Posterior cingulate gyrus (tissue), 11 donors: ENCODE data around the gene DAB2IP.
A peak's percentile ranks its signal among the peaks of the same experiment; 100 is the strongest.

Experiments used
- DNase-seq, 10 donors: peaks; one replicate each; pipeline versions ENCODE4 v3.0.0 to v3.0.0-alpha.2; 2020 to 2021; ENCODE audit warnings: mixed read lengths in 3 of 10
- intact Hi-C: fragments of 100-400 bp; cut with DNase I; formaldehyde crosslinking; loops from one replicate; pipeline ENCODE4 v1.15.1; 2023

DAB2IP gene

DNA sequence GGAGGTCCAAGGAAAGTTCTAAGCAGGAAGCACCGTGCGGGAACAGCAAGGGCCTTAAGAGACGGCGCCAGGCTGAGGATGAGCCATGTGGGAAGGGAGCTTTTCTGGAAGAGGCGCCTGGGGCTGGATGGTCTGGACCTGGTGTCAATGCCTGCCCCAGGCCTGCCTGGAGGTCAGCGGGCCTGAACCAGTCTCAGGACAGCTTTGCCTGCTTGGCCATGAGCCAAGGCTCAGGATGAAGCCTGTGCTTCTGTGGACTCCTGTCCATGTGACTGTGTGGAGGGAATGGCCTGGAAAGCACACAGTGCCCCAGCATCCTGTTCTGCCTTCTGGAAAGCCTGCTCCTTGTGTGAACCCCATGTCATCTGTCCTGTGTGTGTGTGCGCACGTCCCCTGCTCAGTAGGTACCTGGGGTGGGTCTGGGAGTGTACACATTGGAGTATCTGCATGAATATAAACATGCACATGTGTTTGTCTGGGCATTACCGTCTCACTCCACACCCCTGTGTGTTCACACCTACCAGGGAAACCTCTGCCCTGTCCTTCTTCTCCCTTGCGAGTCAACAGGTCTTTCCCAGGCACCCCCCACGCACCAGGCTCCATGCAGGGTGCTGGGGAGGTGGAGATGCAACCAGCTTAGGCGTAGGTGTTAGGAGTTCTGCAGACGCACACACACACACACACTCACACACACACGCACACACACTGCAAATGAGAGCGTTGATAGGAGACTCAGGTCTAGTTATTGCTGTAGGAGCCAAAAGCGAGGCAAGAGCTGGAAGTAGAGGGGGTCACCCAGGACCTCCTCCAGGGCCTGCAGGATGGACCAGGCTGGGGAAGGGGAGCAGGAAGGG, 24.8 kb downstream of the DAB2IP start:
- intact Hi-C loops, result no loop called here
- peak in 6 of 10 donors; percentile 42 to 93 (median 70) for DNase-seq

DNA sequence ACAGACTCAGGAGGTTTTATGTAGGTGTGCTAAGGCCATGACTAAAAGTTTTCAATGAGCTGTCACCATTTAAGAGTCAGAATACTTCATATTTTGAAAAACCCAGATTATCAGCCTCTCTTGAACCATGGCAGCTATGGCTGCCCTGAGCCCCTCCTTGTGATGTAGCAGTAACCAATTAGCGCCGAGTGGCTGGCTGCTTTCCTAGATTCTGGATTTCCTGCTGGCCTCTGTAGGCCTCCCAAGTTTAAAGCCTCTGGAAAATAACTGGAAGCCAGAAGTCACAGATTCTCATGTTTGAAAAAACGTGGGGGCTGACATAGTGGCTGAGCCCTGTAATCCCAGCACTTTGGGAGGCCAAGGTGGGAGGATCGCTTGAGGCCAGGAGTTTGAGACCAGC, 25.5 kb downstream of the DAB2IP start:
- intact Hi-C loops, result no loop called here
- DNase-seq, result peak in 2 of 10 donors; percentile 54 to 79

GRCh38 chr9:121678501-121679022, 27.1 kb downstream of the DAB2IP start:
- intact Hi-C loops, result no loop called here
- peak in 2 of 10 donors; percentile 61 to 70 for DNase-seq

DNA sequence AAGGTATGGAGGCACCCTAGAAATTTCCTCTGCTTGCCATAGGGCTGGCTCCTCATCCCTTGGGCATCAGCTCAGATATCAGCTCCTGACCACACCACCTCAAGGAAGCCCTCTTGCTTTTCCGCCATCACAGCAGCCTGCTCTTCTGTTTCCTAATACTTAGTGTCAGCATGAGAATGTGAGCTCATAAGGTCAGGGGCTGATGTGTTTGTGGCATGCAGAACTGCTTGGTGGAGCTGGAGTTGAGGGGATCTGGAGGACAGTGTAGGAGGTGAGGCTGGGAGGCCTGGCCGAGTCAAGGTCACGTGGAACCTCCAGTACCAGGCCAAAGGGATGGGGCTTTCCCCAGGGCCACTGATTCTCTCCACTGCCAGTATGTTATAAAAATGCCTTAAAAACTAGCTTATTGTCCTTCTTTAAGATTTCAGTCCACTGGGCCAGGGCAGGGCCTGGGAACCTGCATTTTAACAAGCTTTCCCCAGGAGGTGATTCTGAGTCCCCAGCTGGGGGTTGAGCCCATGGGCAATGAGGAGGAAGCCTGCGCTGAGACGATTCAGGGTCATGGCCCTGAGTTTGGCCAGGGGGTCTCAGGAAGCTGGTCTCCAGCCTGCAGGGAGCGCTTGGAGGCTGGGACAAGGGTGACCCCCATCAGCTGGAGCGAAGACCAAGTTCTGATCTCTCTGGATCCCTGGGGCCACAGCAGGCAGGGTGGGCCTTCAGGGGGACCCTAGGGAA, 28.6 kb downstream of the DAB2IP start:
- peak in 3 of 10 donors; percentile 39 to 61 (median 59) for DNase-seq
- intact Hi-C loops, result loop anchor here (5.0 kb wide), 1 partner anchor 38 kb away; no protein-coding TSS in a partner anchor

- DNase-seq, result peak in 2 of 10 donors; percentile 30 to 39
- intact Hi-C loops, result loop anchor here (5.0 kb wide), 1 partner anchor 39 kb away; no protein-coding TSS in a partner anchor
Observed at GRCh38 chr9:121681404-121681803, 30.0 kb downstream of the DAB2IP start.

- DNase-seq, result peak in 1 of 10 donors; percentile 8
- intact Hi-C loops, result loop anchor here (5.0 kb wide), 1 partner anchor 40 kb away; no protein-coding TSS in a partner anchor
Observed at GRCh38 chr9:121682201-121682600, 30.8 kb downstream of the DAB2IP start.

DNA sequence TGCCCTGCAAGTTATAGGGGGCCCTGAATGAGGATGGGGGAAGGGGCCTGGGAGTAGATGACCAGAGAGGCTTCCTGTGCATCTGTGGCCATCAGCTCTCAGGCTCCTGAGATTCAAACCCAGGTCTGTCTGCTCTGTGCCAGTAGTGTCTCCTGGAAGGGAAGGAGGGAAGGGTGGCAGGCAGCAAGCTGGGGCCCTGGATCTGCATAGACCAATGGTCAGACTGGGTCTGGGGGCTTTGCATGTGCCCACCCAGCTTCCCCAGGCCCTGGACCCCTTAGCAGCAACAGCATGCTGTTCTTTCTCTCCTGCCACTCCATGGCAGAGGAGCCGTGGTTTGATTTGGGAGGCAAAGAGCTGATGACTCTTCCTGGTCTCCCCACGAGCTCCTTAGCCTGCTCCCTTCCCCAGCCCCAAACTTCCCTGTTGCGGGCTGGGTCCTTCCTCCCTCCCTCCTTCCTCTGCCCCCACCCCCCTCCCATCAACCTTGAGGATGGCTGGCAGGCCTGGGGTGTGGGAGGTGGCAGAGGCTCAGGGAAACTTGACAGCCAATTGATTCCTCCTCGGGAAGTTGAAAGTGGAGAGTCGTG, 31.6 kb downstream of the DAB2IP start:
- intact Hi-C loops, result loop anchor here (5.0 kb wide), 1 partner anchor 41 kb away; no protein-coding TSS in a partner anchor
- peak in 2 of 10 donors; percentile 43 to 65 for DNase-seq

DNA sequence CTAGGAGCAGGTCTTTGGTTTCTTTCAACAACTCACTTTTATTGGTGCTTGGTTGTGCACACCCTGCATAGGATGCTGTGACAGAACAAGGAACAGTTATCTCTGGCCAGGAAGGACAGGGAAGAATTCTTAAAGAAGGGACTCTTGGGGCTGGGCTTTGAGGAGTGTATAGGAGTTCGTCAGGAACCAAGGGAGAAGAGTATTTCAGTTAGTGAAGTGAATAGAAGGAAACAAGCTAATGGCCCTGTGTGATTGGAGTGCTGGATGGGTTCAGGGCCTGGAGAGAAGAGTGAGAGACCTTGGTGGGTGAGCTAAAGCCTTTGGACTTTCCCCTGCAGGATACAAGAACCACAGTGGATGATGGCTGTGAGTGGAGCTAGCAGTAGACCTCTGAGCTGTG, 32.2 kb downstream of the DAB2IP start:
- intact Hi-C loops, result loop anchor here (5.0 kb wide), 1 partner anchor 41 kb away; no protein-coding TSS in a partner anchor
- DNase-seq, result peak in 1 of 10 donors; percentile 1

- peak in 6 of 10 donors; percentile 41 to 92 (median 72) for DNase-seq
- intact Hi-C loops, result loop anchor here (5.0 kb wide), 2 partner anchors 42 to 132 kb away; no protein-coding TSS in a partner anchor
Observed at GRCh38 chr9:121684381-121685145, 33.1 kb downstream of the DAB2IP start.

DNA sequence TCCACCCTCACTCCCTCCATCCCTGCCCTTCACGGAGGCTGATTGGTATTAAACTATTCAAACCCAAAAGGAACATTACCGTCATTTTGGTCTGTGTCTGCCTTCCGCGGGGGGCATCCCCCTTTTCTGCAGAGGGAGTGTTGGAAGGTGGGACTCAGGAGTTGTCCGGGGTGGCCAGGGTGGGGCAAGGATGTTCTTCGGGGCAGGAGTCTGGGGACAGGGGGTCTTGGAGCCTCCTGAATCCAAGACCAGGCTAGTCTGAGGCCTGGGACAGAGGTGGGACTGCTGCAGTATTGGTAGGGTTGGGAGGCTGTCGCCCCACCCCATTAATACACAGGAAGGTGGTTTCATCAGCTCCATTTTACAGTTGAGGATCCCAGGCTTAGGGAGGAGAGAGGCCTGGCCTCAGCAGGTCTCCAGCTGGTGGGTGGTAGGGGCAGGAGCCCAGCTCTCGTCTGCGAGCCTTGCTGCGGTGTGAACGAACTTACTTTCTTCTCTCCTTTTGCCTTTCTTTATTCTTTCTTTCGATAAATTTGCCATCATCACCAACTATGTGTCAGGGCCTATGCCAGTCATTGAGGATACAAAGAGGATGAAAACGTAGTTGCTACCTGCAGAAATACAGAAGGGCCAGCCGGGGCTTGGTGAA, 33.8 kb downstream of the DAB2IP start:
- peak in 2 of 10 donors; percentile 20 to 34 for DNase-seq
- intact Hi-C loops, result loop anchor here (5.0 kb wide), 1 partner anchor 133 kb away; no protein-coding TSS in a partner anchor

DNA sequence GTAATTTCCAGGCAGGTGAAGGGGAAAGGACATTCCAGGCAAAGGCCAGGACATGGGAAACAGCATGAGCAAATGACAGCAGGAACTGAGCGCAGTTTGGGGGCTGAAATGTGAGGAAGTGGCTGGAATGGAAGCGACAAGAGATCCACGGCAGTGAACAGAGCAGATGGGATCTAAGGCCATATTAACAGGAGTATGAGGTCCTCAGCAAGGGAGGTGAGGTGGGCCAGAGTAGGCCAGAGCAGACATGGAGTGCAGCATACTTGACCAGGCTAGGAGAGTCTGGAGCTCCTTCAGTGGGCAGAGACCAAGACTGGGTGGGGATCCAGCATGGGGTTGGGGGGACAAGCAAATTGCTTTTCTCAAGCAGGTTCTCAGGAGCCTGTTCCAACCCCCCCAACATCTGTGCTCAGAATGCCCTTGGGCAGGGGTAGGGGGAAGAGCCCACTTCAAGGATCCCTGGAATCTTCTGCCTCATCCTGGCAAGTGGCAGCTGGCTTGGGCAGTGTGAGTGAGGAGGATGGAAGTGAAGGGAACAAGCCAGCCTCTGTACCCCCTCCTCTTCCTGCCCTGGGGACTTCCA, 34.5 kb downstream of the DAB2IP start:
- intact Hi-C loops, result loop anchor here (5.0 kb wide), 1 partner anchor 134 kb away; no protein-coding TSS in a partner anchor
- peak in 2 of 10 donors; percentile 19 to 27 for DNase-seq

DNA sequence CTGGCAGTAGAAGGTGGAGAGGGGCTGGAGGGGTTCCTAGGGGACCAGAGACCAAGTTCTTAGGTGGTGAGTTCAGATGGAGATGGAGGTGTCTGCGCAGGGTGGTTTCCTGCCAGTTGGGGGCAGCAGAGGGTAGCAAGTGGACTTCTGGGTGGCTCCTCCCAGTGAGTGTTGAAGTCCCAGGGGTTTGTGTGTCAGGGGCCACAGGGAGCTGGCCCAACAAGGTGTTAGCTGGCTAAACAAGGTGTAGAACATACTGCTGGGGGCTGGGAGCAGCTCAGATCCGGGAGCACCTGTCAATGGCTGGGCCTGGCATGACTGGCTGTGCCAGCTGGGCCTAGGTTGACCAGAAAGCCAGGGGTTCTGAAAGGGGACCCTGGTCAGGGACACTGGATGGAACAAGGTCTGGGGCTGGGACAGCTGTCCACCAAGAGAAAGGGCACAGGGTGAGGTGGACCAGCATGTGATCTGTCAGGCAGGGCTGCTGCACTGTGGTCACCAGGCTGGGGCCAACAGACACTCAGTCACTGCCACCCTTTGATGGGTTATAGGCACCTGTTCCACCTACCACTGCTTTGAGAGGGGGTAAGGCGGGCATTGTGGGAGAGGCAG, 35.6 kb downstream of the DAB2IP start:
- intact Hi-C loops, result loop anchor here (1.0 to 5.0 kb wide), 2 partner anchors 135 to 304 kb away; no protein-coding TSS in a partner anchor
- DNase-seq, result peak; percentile 61 to 96 (median 83)

DNA sequence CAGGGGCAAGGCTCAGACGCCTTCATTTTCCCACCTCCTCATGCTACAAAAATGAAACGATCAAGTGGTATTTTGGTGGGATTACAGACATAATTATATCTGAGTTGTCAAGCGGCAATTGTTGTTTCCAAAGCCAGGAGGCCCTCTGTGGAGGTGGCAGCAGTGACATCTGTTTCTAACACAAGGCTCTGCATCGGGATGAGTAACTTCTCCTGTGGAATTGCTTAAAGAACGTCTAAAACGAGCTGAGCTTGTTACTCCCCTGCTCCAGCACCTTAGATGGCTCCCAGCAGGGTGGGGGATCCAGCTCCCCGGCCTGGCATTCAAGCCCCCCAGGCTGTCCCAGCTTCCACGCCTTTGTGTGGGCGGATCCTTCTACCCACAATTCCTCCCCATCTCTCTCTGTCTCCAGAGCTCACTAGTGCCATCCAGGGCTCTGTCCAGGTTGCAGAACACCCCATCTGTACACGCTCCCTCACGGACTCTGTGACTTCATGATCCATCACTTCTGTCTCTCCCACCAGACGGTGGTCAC, 36.8 kb downstream of the DAB2IP start:
- peak in 2 of 10 donors; percentile 79 to 80 for DNase-seq
- intact Hi-C loops, result loop anchor here (5.0 kb wide), 1 partner anchor 136 kb away; no protein-coding TSS in a partner anchor

DNA sequence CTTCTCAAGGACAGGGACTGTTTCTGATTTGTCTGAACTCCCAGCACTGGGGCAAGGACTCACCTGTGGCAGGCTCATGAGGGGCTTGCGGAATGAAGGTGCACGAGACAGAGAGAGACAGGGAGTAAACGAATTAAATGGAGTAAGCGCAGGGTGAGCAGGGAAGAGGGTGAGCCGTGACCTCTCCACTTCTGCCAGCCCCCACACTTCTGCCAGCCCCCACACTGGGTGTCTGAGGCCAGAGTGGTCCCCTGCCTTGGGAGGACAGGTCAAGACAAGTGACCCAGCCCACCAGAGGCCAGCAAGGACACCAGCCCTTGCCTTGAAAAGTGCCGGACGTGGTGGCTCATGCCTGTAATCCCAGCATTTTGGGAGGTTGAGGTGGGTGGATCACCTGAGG, 37.2 kb downstream of the DAB2IP start:
- peak in 2 of 10 donors; percentile 64 to 70 for DNase-seq
- intact Hi-C loops, result loop anchor here (5.0 kb wide), 1 partner anchor 136 kb away; no protein-coding TSS in a partner anchor

GRCh38 chr9:121689461-121690157, 38.2 kb downstream of the DAB2IP start:
- DNase-seq, result peak in 1 of 10 donors; percentile 60

GRCh38 chr9:121690316-121690715, 38.9 kb downstream of the DAB2IP start:
- DNase-seq, result peak in 1 of 10 donors; percentile 32
- intact Hi-C loops, result no loop called here

More at GRCh38 chr9:121689461-121690157, 38.2 kb downstream of the DAB2IP start:
- intact Hi-C loops, result loop anchor here (5.0 kb wide), 1 partner anchor 137 kb away; no protein-coding TSS in a partner anchor

- intact Hi-C loops, result no loop called here
- no peak for DNase-seq
Observed at GRCh38 chr9:121690766-121691165, 39.3 kb downstream of the DAB2IP start.
